Lung (tissue), 12 donors: ENCODE results near the gene GMEB2. TPM values are rescaled to one million over a fixed set of nuclear protein-coding genes. Genes with fewer than 3 reads are reported as not detected.
"Not testable (repeated sequence)": the region's sequence is repeated elsewhere in the genome, so short reads cannot be mapped to it uniquely, and the experiment has no call there.

Source experiments
- ATAC-seq: fragments of 200-7000 bp; cut with Tn5 transposase; one replicate; pipeline ENCODE4 v1.9.1; 2020; ENCODE audit warnings: moderate number of reproducible peaks; ENCODE audit not compliant: insufficient read depth, low FRiP score
- DNase-seq, 3 donors: peaks; one replicate each; pipeline ENCODE4 v3.0.0-alpha.2; 2013 to 2017
- H3K27ac ChIP-seq, 2 donors: one replicate each; pipeline ENCODE4 v1.5.1; 2013; ENCODE audit warnings: mild to moderate bottlenecking in 2 of 2, moderate library complexity in 2 of 2, control low read depth in 1 of 2, inconsistent platforms in 1 of 2, low read depth in 1 of 2, low read length in 1 of 2
- H3K27me3 ChIP-seq, 3 donors: one replicate each; pipeline ENCODE4 v1.5.1; 2013; ENCODE audit warnings: low read length in 2 of 3; ENCODE audit not compliant: control insufficient read depth in 3 of 3, insufficient read depth in 3 of 3
- H3K36me3 ChIP-seq, 4 donors: one replicate each; pipeline ENCODE4 v1.5.1; 2013; ENCODE audit warnings: low read length in 4 of 4, mild to moderate bottlenecking in 1 of 4, moderate library complexity in 1 of 4; ENCODE audit not compliant: control insufficient read depth in 4 of 4, insufficient read depth in 4 of 4
- H3K4me1 ChIP-seq, 5 donors: one replicate each; pipeline ENCODE4 v1.5.1; 2013; ENCODE audit warnings: low read length in 5 of 5, mild to moderate bottlenecking in 2 of 5, moderate library complexity in 1 of 5; ENCODE audit not compliant: control insufficient read depth in 5 of 5, insufficient read depth in 5 of 5
- H3K4me3 ChIP-seq: one replicate; pipeline ENCODE4 v1.5.1; 2013; ENCODE audit warnings: mild to moderate bottlenecking, control low read depth, moderate library complexity
- H3K9ac ChIP-seq, 2 donors: one replicate each; pipeline ENCODE4 v1.5.1; 2013; ENCODE audit warnings: low read length in 2 of 2, control low read depth in 1 of 2; ENCODE audit not compliant: insufficient read depth in 1 of 2
- H3K9me3 ChIP-seq, 4 donors: one replicate each; pipeline ENCODE4 v1.5.1; 2013; ENCODE audit warnings: low read length in 3 of 4, mild to moderate bottlenecking in 1 of 4, moderate library complexity in 1 of 4; ENCODE audit not compliant: control insufficient read depth in 4 of 4, insufficient read depth in 3 of 4
- whole genome bisulfite sequencing, 2 donors: extraction: QIAGEN DNeasy Blood & Tissue Kit; methylation state at CpG; one replicate each; pipeline ENCODE4 v1.1.7; 2013; 5-methylcytosine and 5-hydroxymethylcytosine counted together
- polyA plus RNA-seq, 2 donors: library from polyadenylated mRNA; stranded (reverse); fragments of 200-250 nt; gene quantifications; one replicate each; pipeline ENCODE4 v1.2.1, GENCODE V29; 2013
- total RNA-seq, 2 donors: library from RNA; depleted of rRNA in 1 of 2; stranded (reverse); fragments of >200 nt in 1 of 2; gene quantifications; one replicate each; pipeline ENCODE4 v1.2.1, GENCODE V29; 2014 to 2021
- TF ChIP-seq, protein P1 (sequence below): IDR thresholded peaks from 2 replicates; pipeline ENCODE4 v1.5.1; 2012; ENCODE audit warnings: mild to moderate bottlenecking; ENCODE audit errors: control extremely low read depth, extremely low read depth
- donor health status: control.
- donor health status: control.
- donor health status: Bipolar disorder and iron deficiency.
- donor health status: healthy.
- donor health status: DM: yes; HTN: yes; CAD: no.

Gene GMEB2
- total and polyA plus RNA-seq, 4 donors: 7.6 to 12.9 (median 10.3) TPM

DNA sequence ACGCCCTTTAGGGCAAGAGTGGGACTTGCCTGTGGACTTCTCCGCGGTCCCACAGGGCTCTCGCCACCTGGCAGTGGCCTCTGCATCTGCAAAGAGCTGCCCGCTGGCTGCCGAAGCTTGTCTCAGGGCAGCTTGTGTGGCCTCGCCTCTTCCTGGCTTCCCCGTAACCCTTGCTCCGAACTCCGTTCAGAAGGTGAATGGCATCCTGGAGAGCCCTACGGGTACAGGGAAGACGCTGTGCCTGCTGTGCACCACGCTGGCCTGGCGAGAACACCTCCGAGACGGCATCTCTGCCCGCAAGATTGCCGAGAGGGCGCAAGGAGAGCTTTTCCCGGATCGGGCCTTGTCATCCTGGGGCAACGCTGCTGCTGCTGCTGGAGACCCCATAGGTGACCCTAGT lies 34.2 kb upstream of the GMEB2 start:
- ATAC-seq: no peak
- TF ChIP-seq, protein P1, sequence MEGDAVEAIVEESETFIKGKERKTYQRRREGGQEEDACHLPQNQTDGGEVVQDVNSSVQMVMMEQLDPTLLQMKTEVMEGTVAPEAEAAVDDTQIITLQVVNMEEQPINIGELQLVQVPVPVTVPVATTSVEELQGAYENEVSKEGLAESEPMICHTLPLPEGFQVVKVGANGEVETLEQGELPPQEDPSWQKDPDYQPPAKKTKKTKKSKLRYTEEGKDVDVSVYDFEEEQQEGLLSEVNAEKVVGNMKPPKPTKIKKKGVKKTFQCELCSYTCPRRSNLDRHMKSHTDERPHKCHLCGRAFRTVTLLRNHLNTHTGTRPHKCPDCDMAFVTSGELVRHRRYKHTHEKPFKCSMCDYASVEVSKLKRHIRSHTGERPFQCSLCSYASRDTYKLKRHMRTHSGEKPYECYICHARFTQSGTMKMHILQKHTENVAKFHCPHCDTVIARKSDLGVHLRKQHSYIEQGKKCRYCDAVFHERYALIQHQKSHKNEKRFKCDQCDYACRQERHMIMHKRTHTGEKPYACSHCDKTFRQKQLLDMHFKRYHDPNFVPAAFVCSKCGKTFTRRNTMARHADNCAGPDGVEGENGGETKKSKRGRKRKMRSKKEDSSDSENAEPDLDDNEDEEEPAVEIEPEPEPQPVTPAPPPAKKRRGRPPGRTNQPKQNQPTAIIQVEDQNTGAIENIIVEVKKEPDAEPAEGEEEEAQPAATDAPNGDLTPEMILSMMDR: no peak
- no peak overlapping the region for H3K4me3 ChIP-seq
- no peak overlapping the region for H3K9ac ChIP-seq
- 97 to 98% methylated on average over 22 of the region's 22 CpGs for WGBS, 2 donors
- no peak overlapping the region for H3K27ac ChIP-seq
- no peak for DNase-seq
- no peaks in the 10 kb centered on the region for H3K27me3 ChIP-seq
- peaks cover 0 to 46% (median 13%) of the 10 kb centered on the region in 4 donors for H3K36me3 ChIP-seq
- no peaks in the 10 kb centered on the region for H3K9me3 ChIP-seq
- peaks cover 0 to 19% (median 10%) of the 10 kb centered on the region in 5 donors for H3K4me1 ChIP-seq

DNA sequence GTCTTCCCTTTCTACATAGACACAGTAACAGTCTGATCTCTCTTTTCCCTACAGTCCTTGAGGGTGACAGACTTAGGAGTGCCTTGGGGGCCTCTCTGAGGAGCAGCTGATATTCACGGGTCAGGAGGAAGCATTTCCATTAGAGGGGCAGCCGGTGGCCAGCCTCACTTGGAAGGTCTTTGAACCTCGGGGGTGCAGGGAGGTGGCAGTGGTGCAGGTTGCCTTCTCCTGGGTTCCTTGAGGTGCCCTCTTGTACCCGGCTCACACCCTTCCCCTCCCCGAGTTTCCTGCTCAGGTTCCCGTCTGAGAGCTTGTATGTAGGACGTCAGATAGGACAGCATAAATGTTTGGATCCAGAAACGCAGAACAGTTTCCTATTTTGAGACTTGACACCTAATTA lies 33.7 kb upstream of the GMEB2 start:
- no peak for DNase-seq
- Histone ChIP-seq H3K4me1 (peaks cover 0 to 19% (median 10%) of the 10 kb centered on the region in 5 donors), H3K4me3 (no peak overlapping the region), H3K27me3 (no peaks in the 10 kb centered on the region), H3K27ac (no peak overlapping the region), H3K9ac (no peak overlapping the region), H3K36me3 (peaks cover 0 to 43% (median 11%) of the 10 kb centered on the region in 4 donors), H3K9me3 (no peaks in the 10 kb centered on the region)
- WGBS, 2 donors: 86 to 87% methylated on average over 8 of the region's 8 CpGs
- TF ChIP-seq, protein P1: no peak
- ATAC-seq: no peak

- H3K4me3 ChIP-seq, DNase-seq, H3K9ac ChIP-seq, ATAC-seq, H3K9me3 ChIP-seq, H3K27me3 ChIP-seq, H3K27ac ChIP-seq: not testable (repeated sequence)
- Histone ChIP-seq H3K4me1 (peaks cover 0 to 19% (median 10%) of the 10 kb centered on the region in 5 donors), H3K36me3 (peaks cover 0 to 41% (median 10%) of the 10 kb centered on the region in 4 donors)
- WGBS, 2 donors: 85 to 97% methylated on average over 10 of the region's 10 CpGs
These were observed 33.3 kb upstream of the GMEB2 start for GRCh38 chr20:63660174-63660573.

DNA sequence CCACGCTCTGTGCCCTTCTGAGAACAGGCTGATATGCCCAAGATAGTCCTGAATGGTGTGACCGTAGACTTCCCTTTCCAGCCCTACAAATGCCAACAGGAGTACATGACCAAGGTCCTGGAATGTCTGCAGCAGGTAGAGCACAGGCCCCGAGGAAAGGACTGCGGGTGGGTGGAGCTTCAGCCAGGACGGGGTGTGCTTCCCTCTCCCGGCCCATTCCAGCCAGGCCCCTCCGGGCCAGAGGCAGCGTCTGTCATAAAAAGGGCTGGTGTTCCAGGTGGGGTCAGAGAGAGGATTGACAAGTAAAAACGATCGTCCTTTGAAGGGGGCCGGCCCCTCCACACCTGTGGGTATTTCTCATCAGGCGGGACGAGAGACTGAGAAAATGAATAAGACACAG lies 32.5 kb upstream of the GMEB2 start:
- Histone ChIP-seq H3K9ac (peak overlapping the region in 1 of 2 donors; percentile 0), H3K4me1 (peaks cover 0 to 21% (median 10%) of the 10 kb centered on the region in 5 donors), H3K27ac (peak overlapping the region in 1 of 2 donors; percentile 86), H3K36me3 (peaks cover 0 to 36% (median 10%) of the 10 kb centered on the region in 4 donors), H3K27me3 (no peaks in the 10 kb centered on the region), H3K4me3 (peak overlapping the region; percentile 73), H3K9me3 (no peaks in the 10 kb centered on the region)
- DNase-seq (no peak), ATAC-seq (no peak)
- TF ChIP-seq, protein P1: no peak
- WGBS, 2 donors: 70 to 85% methylated on average over 13 of the region's 13 CpGs
